HL-60 (cell line): Measurements from ENCODE around the gene FBH1.

Experiments used
- DNase-seq, 2 experiments: peaks; one replicate each; pipeline ENCODE4 v3.0.0-alpha.2; 2010 to 2020; ENCODE audit warnings: low read depth in 1 of 2, low spot score in 1 of 2
- H3K27ac ChIP-seq: fragments of 250-450 bp; sonication (Bioruptor Pico); replicated peaks from 2 replicates; pipeline ENCODE4 v1.5.1; 2020; ENCODE audit warnings: mild to moderate bottlenecking, moderate library complexity
- H3K27me3 ChIP-seq: fragments of 250-450 bp; sonication (Bioruptor Pico); 2 replicates; pipeline ENCODE4 v1.5.1; 2021; ENCODE audit warnings: mild to moderate bottlenecking, moderate library complexity; ENCODE audit not compliant: insufficient read depth, poor library complexity, severe bottlenecking
- H3K4me3 ChIP-seq: replicated peaks from 2 replicates; pipeline ENCODE4 v1.5.1; 2011; ENCODE audit warnings: mild to moderate bottlenecking, control low read depth, low read length; ENCODE audit not compliant: insufficient read depth
- CTCF ChIP-seq: IDR thresholded peaks from one replicate; pipeline ENCODE4 v1.5.1; 2011; ENCODE audit warnings: low read length, control low read depth, inconsistent platforms; ENCODE audit not compliant: insufficient read depth
- GABPA ChIP-seq: IDR thresholded peaks from 2 replicates; pipeline ENCODE4 v1.6.1; 2012; ENCODE audit warnings: low read depth
- POLR2AphosphoS5 ChIP-seq: IDR thresholded peaks from 2 replicates; pipeline ENCODE4 v1.6.1; 2012; ENCODE audit warnings: low read depth
- REST ChIP-seq: IDR thresholded peaks from 2 replicates; pipeline ENCODE4 v1.6.1; 2012; ENCODE audit warnings: low read depth; ENCODE audit not compliant: insufficient replicate concordance
- SPI1 ChIP-seq: IDR thresholded peaks from 2 replicates; pipeline ENCODE4 v1.6.1; 2012; ENCODE audit warnings: low read depth, mild to moderate bottlenecking, borderline replicate concordance

The FBH1 gene

GRCh38 chr10:5951721-5952407 lies 61.8 kb downstream of the FBH1 start:
- no peak for DNase-seq
- H3K27me3 ChIP-seq = no peaks in the 10 kb centered on the region
- no peak overlapping the region for H3K27ac ChIP-seq
- no peak for TF ChIP-seq POLR2AphosphoS5
- TF ChIP-seq REST = no peak
- no peak for TF ChIP-seq SPI1
- TF ChIP-seq GABPA = no peak
- no peak for TF ChIP-seq CTCF
- H3K4me3 ChIP-seq = no peak overlapping the region

- Histone ChIP-seq H3K27me3 (no peaks in the 10 kb centered on the region), H3K4me3 (no peak overlapping the region), H3K27ac (no peak overlapping the region)
- no peak for DNase-seq
- TF ChIP-seq REST = no peak
- no peak for TF ChIP-seq POLR2AphosphoS5
- TF ChIP-seq SPI1 = no peak
- TF ChIP-seq CTCF = no peak
- TF ChIP-seq GABPA = no peak
Measured at GRCh38 chr10:5952731-5953385, 62.8 kb downstream of the FBH1 start.

GRCh38 chr10:5953676-5954075 lies 63.6 kb downstream of the FBH1 start:
- no peaks in the 10 kb centered on the region for H3K27me3 ChIP-seq
- no peak for TF ChIP-seq CTCF
- no peak for TF ChIP-seq REST
- no peak for TF ChIP-seq GABPA
- no peak for TF ChIP-seq SPI1
- no peak for TF ChIP-seq POLR2AphosphoS5
- no peak for DNase-seq
- no peak overlapping the region for H3K27ac ChIP-seq
- no peak overlapping the region for H3K4me3 ChIP-seq
